GM18861 (cell line): ENCODE results near the gene WDR33.
A peak's percentile ranks its signal among the peaks of the same experiment; 100 is the strongest.
"Not testable (repeated sequence)": the region's sequence is repeated elsewhere in the genome, so short reads cannot be mapped to it uniquely, and the experiment has no call there.

ENCODE experiments used
- ATAC-seq: cut with Tn5 transposase; IDR thresholded peaks from one replicate; pipeline ENCODE4 v1.9.1; 2021; ENCODE audit not compliant: unreplicated experiment

Gene WDR33

GRCh38 chr2:127810619-127811396 lies at the start of gene WDR33:
TSS of gene WDR33 (minus strand) at chr2:127811171. CDS start at chr2:127770981, 40,190 bp downstream.
- peak; percentile 89 for ATAC-seq

GRCh38 chr2:127860130-127860529 lies 49.2 kb upstream of the WDR33 start:
- no peak for ATAC-seq

GRCh38 chr2:127859712-127860085 lies 48.7 kb upstream of the WDR33 start:
- ATAC-seq: no peak

GRCh38 chr2:127857265-127857808 lies 46.4 kb upstream of the WDR33 start:
- ATAC-seq: no peak

- ATAC-seq: no peak
Measured at GRCh38 chr2:127853671-127854070, 42.7 kb upstream of the WDR33 start.

- ATAC-seq: no peak
Measured at GRCh38 chr2:127852388-127852787, 41.4 kb upstream of the WDR33 start.

GRCh38 chr2:127847931-127848330 lies 37.0 kb upstream of the WDR33 start:
- ATAC-seq: no peak

- ATAC-seq: no peak
Measured at GRCh38 chr2:127844973-127845372, 34.0 kb upstream of the WDR33 start.

GRCh38 chr2:127843677-127844076 lies 32.7 kb upstream of the WDR33 start:
- no peak for ATAC-seq

- no peak for ATAC-seq
Measured at GRCh38 chr2:127841466-127842178, 30.7 kb upstream of the WDR33 start.

- no peak for ATAC-seq
Measured at GRCh38 chr2:127840893-127841292, 29.9 kb upstream of the WDR33 start.

- no peak for ATAC-seq
Measured at GRCh38 chr2:127834951-127835350, 24.0 kb upstream of the WDR33 start.

- ATAC-seq: peak; percentile 95
Measured at GRCh38 chr2:127829845-127830246, 18.9 kb upstream of the WDR33 start.

GRCh38 chr2:127826708-127827107 lies 15.7 kb upstream of the WDR33 start:
- not testable (repeated sequence) for ATAC-seq

GRCh38 chr2:127826047-127826446 lies 15.1 kb upstream of the WDR33 start:
- no peak for ATAC-seq

- no peak for ATAC-seq
Measured at GRCh38 chr2:127820080-127820668, 9.2 kb upstream of the WDR33 start.

- no peak for ATAC-seq
Measured at GRCh38 chr2:127818794-127819425, 7.9 kb upstream of the WDR33 start.

GRCh38 chr2:127818241-127818640 lies 7.3 kb upstream of the WDR33 start:
- no peak for ATAC-seq

- no peak for ATAC-seq
Measured at GRCh38 chr2:127814677-127815076, 3.7 kb upstream of the WDR33 start.

- ATAC-seq: not testable (repeated sequence)
Measured at GRCh38 chr2:127812441-127812840, 1.5 kb upstream of the WDR33 start.
